Fibroblast of pulmonary artery (primary cell): ENCODE results near the gene CD79A.
"Not testable (repeated sequence)": the region's sequence is repeated elsewhere in the genome, so short reads cannot be mapped to it uniquely, and the experiment has no call there.

Experiments
- DNase-seq: peaks from one replicate; pipeline ENCODE4 v3.0.0-alpha.2; 2010; ENCODE audit warnings: low read depth
- H3K4me3 ChIP-seq: replicated peaks from 2 replicates; pipeline ENCODE4 v1.5.1; 2011; ENCODE audit warnings: low read depth, mild to moderate bottlenecking, control low read depth, low read length, moderate library complexity
- CTCF ChIP-seq: IDR thresholded peaks from 2 replicates; pipeline ENCODE4 v1.5.1; 2011; ENCODE audit warnings: mild to moderate bottlenecking, control low read depth, low read length, inconsistent platforms; ENCODE audit errors: missing control alignments

The CD79A gene

GRCh38 chr19:41910240-41910991, 33.3 kb downstream of the CD79A start:
- H3K4me3 ChIP-seq: no peak overlapping the region
- no peak for TF ChIP-seq CTCF
- no peak for DNase-seq

- H3K4me3 ChIP-seq: no peak overlapping the region
- no peak for DNase-seq
- TF ChIP-seq CTCF: no peak
Observed at GRCh38 chr19:41910992-41911888, 34.2 kb downstream of the CD79A start.

- no peak for TF ChIP-seq CTCF
- no peak for DNase-seq
- no peak overlapping the region for H3K4me3 ChIP-seq
Observed at GRCh38 chr19:41911889-41912731, 35.0 kb downstream of the CD79A start.

- no peak overlapping the region for H3K4me3 ChIP-seq
- no peak for TF ChIP-seq CTCF
- DNase-seq: no peak
Observed at GRCh38 chr19:41912899-41913537, 35.9 kb downstream of the CD79A start.

GRCh38 chr19:41913538-41914423, 36.7 kb downstream of the CD79A start:
- no peak for DNase-seq
- TF ChIP-seq CTCF: no peak
- H3K4me3 ChIP-seq: no peak overlapping the region

- not testable (repeated sequence) for H3K4me3 ChIP-seq, DNase-seq
Observed at GRCh38 chr19:41914424-41914834, 37.4 kb downstream of the CD79A start.
